Skeletal muscle tissue (tissue), 4 donors: ENCODE data around the gene PHKA2. TPM values are rescaled to one million over a fixed set of nuclear protein-coding genes. Genes with fewer than 3 reads are reported as not detected.

ENCODE experiments used
- H3K27ac ChIP-seq: one replicate; pipeline ENCODE4 v1.7.0; 2013; ENCODE audit warnings: mild to moderate bottlenecking, low read depth, low read length, inconsistent platforms
- H3K27me3 ChIP-seq, 3 donors: one replicate each; pipeline ENCODE4 v1.7.0; 2013; ENCODE audit warnings: low read length in 3 of 3; ENCODE audit not compliant: control insufficient read depth in 3 of 3, insufficient read depth in 3 of 3
- H3K36me3 ChIP-seq, 3 donors: one replicate each; pipeline ENCODE4 v1.7.0; 2013; ENCODE audit warnings: low read length in 3 of 3; ENCODE audit not compliant: control insufficient read depth in 3 of 3, insufficient read depth in 3 of 3
- H3K4me1 ChIP-seq, 3 donors: one replicate each; pipeline ENCODE4 v1.7.0; 2013; ENCODE audit warnings: low read length in 3 of 3, mild to moderate bottlenecking in 3 of 3; ENCODE audit not compliant: control insufficient read depth in 3 of 3, insufficient read depth in 3 of 3
- H3K4me3 ChIP-seq, 3 donors: one replicate each; pipeline ENCODE4 v1.7.0; 2013; ENCODE audit warnings: low read length in 3 of 3
- H3K9ac ChIP-seq, 3 donors: one replicate each; pipeline ENCODE4 v1.7.0; 2013; ENCODE audit warnings: low read length in 3 of 3, mild to moderate bottlenecking in 3 of 3, moderate library complexity in 2 of 3, low read depth in 1 of 3
- H3K9me3 ChIP-seq, 3 donors: one replicate each; pipeline ENCODE4 v1.7.0; 2013; ENCODE audit warnings: low read length in 3 of 3; ENCODE audit not compliant: control insufficient read depth in 3 of 3
- total RNA-seq: library from RNA; depleted of rRNA; stranded (reverse); fragments of >200 nt; gene quantifications from one replicate; pipeline ENCODE4 v1.2.3, GENCODE V29; 2014
- donor health status: Osteomylitis.

Gene PHKA2
- total RNA-seq, 1 donor from 2014 or later = 17.2 TPM

- Histone ChIP-seq H3K4me1 (no peaks in the 10 kb centered on the region), H3K27ac (no peak overlapping the region), H3K27me3 (no peaks in the 10 kb centered on the region), H3K9ac (no peak overlapping the region), H3K36me3 (no peaks in the 10 kb centered on the region), H3K9me3 (no peaks in the 10 kb centered on the region), H3K4me3 (no peak overlapping the region)
Measured at GRCh38 chrX:19005909-19006308, 22.0 kb upstream of the PHKA2 start.

- Histone ChIP-seq H3K9me3 (no peaks in the 10 kb centered on the region), H3K27me3 (no peaks in the 10 kb centered on the region), H3K4me1 (no peaks in the 10 kb centered on the region), H3K36me3 (no peaks in the 10 kb centered on the region), H3K27ac (no peak overlapping the region), H3K9ac (no peak overlapping the region), H3K4me3 (no peak overlapping the region)
Measured at GRCh38 chrX:19003756-19004155, 19.8 kb upstream of the PHKA2 start.

- Histone ChIP-seq H3K27ac (no peak overlapping the region), H3K9me3 (no peaks in the 10 kb centered on the region), H3K9ac (no peak overlapping the region), H3K4me1 (no peaks in the 10 kb centered on the region), H3K36me3 (no peaks in the 10 kb centered on the region), H3K4me3 (no peak overlapping the region), H3K27me3 (no peaks in the 10 kb centered on the region)
Measured at GRCh38 chrX:18998653-18999052, 14.7 kb upstream of the PHKA2 start.

- H3K27me3 ChIP-seq = no peaks in the 10 kb centered on the region
- no peak overlapping the region for H3K27ac ChIP-seq
- no peak overlapping the region for H3K4me3 ChIP-seq
- no peaks in the 10 kb centered on the region for H3K9me3 ChIP-seq
- no peak overlapping the region for H3K9ac ChIP-seq
- no peaks in the 10 kb centered on the region for H3K4me1 ChIP-seq
- no peaks in the 10 kb centered on the region for H3K36me3 ChIP-seq
Measured at GRCh38 chrX:18997916-18998315, 14.0 kb upstream of the PHKA2 start.

GRCh38 chrX:18996536-18996935 is 12.6 kb upstream of the PHKA2 start:
- H3K4me3 ChIP-seq = no peak overlapping the region
- H3K27me3 ChIP-seq = no peaks in the 10 kb centered on the region
- no peaks in the 10 kb centered on the region for H3K9me3 ChIP-seq
- H3K27ac ChIP-seq = no peak overlapping the region
- no peaks in the 10 kb centered on the region for H3K36me3 ChIP-seq
- no peaks in the 10 kb centered on the region for H3K4me1 ChIP-seq
- H3K9ac ChIP-seq = no peak overlapping the region

GRCh38 chrX:18995221-18995620 is 11.3 kb upstream of the PHKA2 start:
- H3K9me3 ChIP-seq = no peaks in the 10 kb centered on the region
- no peak overlapping the region for H3K27ac ChIP-seq
- no peak overlapping the region for H3K4me3 ChIP-seq
- no peaks in the 10 kb centered on the region for H3K27me3 ChIP-seq
- no peak overlapping the region for H3K9ac ChIP-seq
- H3K4me1 ChIP-seq = no peaks in the 10 kb centered on the region
- H3K36me3 ChIP-seq = no peaks in the 10 kb centered on the region

GRCh38 chrX:18994713-18995112 is 10.8 kb upstream of the PHKA2 start:
- no peak overlapping the region for H3K27ac ChIP-seq
- no peaks in the 10 kb centered on the region for H3K27me3 ChIP-seq
- no peaks in the 10 kb centered on the region for H3K4me1 ChIP-seq
- H3K9ac ChIP-seq = no peak overlapping the region
- H3K36me3 ChIP-seq = no peaks in the 10 kb centered on the region
- H3K4me3 ChIP-seq = no peak overlapping the region
- H3K9me3 ChIP-seq = no peaks in the 10 kb centered on the region

GRCh38 chrX:18992829-18993228 is 8.9 kb upstream of the PHKA2 start:
- peaks cover 0 to 2% (median 0%) of the 10 kb centered on the region in 3 donors for H3K36me3 ChIP-seq
- no peaks in the 10 kb centered on the region for H3K27me3 ChIP-seq
- H3K4me3 ChIP-seq = no peak overlapping the region
- no peak overlapping the region for H3K27ac ChIP-seq
- no peaks in the 10 kb centered on the region for H3K9me3 ChIP-seq
- no peak overlapping the region for H3K9ac ChIP-seq
- no peaks in the 10 kb centered on the region for H3K4me1 ChIP-seq

GRCh38 chrX:18985186-18985435 is 1.2 kb upstream of the PHKA2 start:
- Histone ChIP-seq H3K4me3 (peak overlapping the region; percentile 68 to 85 (median 77)), H3K36me3 (peaks cover 0 to 2% (median 0%) of the 10 kb centered on the region in 3 donors), H3K9me3 (no peaks in the 10 kb centered on the region), H3K27ac (peak overlapping the region; percentile 87), H3K9ac (peak overlapping the region; percentile 69 to 82 (median 81)), H3K27me3 (no peaks in the 10 kb centered on the region), H3K4me1 (peaks cover 5 to 8% (median 8%) of the 10 kb centered on the region in 3 donors)

GRCh38 chrX:18984381-18985185 is 669 bp upstream of the PHKA2 start:
- H3K27ac ChIP-seq = peak overlapping the region; percentile 87
- H3K4me3 ChIP-seq = peak overlapping the region; percentile 68 to 85 (median 77)
- peak overlapping the region; percentile 69 to 83 (median 82) for H3K9ac ChIP-seq
- H3K27me3 ChIP-seq = no peaks in the 10 kb centered on the region
- H3K9me3 ChIP-seq = no peaks in the 10 kb centered on the region
- H3K36me3 ChIP-seq = peaks cover 0 to 2% (median 0%) of the 10 kb centered on the region in 3 donors
- peaks cover 5 to 8% (median 8%) of the 10 kb centered on the region in 3 donors for H3K4me1 ChIP-seq
